Measurements from ENCODE around the gene LOXL1. TPM values are rescaled to one million over a fixed set of nuclear protein-coding genes. Genes with fewer than 3 reads are reported as not detected.

Gene LOXL1
- polyA plus RNA-seq, 1 donor from 2014 or later, result 2.1 TPM

DNA sequence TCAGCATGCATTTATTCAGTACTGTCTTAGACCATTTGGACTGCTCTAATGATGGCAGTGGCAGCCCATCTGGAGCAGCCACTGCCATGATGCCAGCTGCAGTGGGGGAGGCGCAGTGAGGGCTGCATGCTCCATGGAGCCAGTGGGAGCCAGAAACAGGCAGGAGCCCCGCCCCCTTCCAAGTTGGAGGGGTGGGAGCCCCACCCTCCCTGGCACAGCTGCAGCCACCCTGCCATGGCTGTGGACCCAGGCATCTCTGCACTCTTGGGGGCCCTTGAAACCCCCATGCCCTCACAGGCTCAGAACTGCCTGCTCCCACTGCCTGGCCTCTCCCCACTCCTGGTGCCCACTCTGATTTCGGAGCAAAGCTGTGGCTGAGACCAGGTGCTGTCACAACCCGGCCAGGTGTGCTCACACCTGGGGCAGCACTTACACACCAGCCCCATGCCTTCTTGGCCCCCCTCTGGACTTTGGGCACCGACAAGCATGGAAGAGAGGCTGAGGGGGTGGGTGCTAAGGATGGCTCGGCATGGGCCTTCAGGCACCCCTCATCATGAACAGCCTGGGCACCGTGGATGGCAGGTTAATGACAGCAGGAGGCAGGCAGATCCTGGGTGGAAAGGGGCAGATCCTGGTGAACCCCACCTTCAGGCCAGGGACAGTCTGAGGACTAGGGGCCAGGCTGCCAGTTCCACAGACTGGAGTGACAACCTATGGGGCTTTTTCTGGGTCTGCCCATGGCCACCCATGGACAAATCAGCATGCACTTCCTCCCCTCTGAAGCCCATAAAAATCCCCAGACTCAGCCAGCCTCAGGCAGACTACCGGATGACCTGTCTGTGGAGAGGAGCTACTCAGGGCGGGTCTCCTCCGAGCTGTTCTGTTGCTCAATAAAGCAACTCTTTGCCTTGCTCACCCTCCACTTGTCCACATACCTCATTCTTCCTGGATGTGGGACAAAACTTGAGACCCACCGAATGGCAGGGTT lies 34.6 kb upstream of the LOXL1 start (continued):
- no peak for TF ChIP-seq MXI1 (conservative IDR thresholded peaks at IDR 0.05; ENCODE audit: poor library complexity, severe bottlenecking)

DNA sequence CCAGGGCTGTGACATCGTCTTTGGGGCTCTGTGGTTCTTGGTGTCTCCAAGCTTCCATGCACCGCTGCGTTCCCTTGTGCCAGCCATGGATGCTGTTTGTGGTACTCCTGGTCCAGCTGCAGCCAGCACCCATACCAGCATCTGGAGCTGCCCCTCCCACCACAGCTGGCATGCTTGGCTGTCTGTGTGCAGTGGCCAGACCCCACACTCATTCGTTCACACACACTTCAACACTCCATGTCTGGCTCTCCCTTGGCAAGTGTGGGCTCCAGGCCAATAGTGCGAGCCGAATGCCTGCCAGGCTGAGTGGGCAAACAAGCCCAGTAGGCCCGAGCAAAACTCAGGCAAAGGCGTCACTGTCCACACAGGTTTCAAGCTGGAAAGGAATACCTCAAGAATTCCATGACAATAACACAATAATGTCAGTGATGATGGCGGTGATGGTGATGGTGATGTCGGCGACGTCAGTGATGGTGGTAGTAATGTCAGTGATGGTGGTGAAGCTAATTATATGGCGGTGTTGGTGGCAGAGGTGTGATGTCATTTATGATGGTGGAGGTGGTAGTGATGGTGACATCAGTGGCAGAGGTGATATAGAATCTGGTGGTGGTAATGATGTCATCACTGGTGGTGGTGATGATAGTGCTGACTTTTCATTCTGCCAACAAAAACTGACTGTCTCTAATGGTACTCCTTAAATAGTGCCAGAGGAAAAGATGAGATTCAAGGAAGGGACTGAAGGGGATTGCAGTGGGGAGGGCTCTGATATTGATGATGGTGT lies 33.6 kb upstream of the LOXL1 start:
- no peak for TF ChIP-seq EP300 (conservative IDR thresholded peaks at IDR 0.05; ENCODE audit: poor library complexity, severe bottlenecking)
- no peak for TF ChIP-seq TAF1 (IDR thresholded peaks at IDR 0.05; ENCODE audit: low read depth)
- TF ChIP-seq SMC3 (conservative IDR thresholded peaks at IDR 0.05; ENCODE audit: poor library complexity), result no peak
- TF ChIP-seq, protein P1, sequence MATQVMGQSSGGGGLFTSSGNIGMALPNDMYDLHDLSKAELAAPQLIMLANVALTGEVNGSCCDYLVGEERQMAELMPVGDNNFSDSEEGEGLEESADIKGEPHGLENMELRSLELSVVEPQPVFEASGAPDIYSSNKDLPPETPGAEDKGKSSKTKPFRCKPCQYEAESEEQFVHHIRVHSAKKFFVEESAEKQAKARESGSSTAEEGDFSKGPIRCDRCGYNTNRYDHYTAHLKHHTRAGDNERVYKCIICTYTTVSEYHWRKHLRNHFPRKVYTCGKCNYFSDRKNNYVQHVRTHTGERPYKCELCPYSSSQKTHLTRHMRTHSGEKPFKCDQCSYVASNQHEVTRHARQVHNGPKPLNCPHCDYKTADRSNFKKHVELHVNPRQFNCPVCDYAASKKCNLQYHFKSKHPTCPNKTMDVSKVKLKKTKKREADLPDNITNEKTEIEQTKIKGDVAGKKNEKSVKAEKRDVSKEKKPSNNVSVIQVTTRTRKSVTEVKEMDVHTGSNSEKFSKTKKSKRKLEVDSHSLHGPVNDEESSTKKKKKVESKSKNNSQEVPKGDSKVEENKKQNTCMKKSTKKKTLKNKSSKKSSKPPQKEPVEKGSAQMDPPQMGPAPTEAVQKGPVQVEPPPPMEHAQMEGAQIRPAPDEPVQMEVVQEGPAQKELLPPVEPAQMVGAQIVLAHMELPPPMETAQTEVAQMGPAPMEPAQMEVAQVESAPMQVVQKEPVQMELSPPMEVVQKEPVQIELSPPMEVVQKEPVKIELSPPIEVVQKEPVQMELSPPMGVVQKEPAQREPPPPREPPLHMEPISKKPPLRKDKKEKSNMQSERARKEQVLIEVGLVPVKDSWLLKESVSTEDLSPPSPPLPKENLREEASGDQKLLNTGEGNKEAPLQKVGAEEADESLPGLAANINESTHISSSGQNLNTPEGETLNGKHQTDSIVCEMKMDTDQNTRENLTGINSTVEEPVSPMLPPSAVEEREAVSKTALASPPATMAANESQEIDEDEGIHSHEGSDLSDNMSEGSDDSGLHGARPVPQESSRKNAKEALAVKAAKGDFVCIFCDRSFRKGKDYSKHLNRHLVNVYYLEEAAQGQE (IDR thresholded peaks at IDR 0.05; ENCODE audit: borderline replicate concordance), result no peak
- TF ChIP-seq, protein P2, sequence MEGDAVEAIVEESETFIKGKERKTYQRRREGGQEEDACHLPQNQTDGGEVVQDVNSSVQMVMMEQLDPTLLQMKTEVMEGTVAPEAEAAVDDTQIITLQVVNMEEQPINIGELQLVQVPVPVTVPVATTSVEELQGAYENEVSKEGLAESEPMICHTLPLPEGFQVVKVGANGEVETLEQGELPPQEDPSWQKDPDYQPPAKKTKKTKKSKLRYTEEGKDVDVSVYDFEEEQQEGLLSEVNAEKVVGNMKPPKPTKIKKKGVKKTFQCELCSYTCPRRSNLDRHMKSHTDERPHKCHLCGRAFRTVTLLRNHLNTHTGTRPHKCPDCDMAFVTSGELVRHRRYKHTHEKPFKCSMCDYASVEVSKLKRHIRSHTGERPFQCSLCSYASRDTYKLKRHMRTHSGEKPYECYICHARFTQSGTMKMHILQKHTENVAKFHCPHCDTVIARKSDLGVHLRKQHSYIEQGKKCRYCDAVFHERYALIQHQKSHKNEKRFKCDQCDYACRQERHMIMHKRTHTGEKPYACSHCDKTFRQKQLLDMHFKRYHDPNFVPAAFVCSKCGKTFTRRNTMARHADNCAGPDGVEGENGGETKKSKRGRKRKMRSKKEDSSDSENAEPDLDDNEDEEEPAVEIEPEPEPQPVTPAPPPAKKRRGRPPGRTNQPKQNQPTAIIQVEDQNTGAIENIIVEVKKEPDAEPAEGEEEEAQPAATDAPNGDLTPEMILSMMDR (IDR thresholded peaks at IDR 0.05; ENCODE audit: poor library complexity, severe bottlenecking), result no peak
- no peaks in the 10 kb centered on the region for H4K20me1 ChIP-seq (ENCODE audit: insufficient read depth)
- H3K9me3 ChIP-seq (ENCODE audit: low read length), result no peaks in the 10 kb centered on the region

DNA sequence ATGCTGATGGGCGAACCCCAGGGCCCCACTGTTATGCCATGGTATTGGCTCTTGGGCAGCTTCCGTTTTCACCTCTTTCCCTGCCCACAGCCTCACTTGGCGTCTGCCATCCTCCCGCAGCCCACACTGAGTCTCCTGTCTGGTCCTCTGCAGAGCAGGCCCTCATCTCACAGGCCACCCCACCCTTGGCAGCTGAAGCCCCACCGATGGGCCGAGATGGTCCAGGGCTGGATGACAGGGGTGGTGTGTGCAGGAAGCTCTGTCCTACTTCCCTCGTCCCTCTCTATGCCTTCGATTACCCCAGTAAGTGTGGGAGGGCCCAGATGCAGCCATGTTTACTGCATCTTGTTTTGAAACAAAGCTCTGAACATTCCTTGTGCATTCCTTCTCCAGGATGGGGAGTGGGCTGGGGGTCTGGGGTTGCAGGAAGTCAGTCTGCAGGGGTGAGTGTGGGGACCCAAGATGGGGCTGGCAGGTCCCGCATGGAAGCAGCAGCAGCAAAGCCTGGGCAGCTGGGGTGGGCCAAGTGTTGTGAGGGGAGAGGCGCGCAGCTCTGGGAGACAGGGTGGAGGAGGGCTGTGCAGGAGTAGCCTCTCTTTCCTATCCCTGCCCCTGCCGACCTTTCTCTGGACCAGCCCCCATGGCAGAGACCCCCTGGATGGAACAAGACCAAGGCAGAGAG lies 32.0 kb upstream of the LOXL1 start:
- Histone ChIP-seq H3K79me2 (replicated peaks; ENCODE audit: insufficient read depth, low read length) (no peaks in the 10 kb centered on the region), H3K36me3 (ENCODE audit: insufficient read depth, low read length) (no peaks in the 10 kb centered on the region), H3K4me3 (ENCODE audit: low read length) (no peak overlapping the region), H3F3A (ENCODE audit: insufficient read depth, low read length, poor library complexity, severe bottlenecking) (no peaks in the 10 kb centered on the region), H3K9ac (ENCODE audit: low read length) (no peak overlapping the region), H4K20me1 (ENCODE audit: insufficient read depth) (no peaks in the 10 kb centered on the region), H3K4me2 (ENCODE audit: low read length) (no peak overlapping the region), H3K9me3 (ENCODE audit: low read length) (no peaks in the 10 kb centered on the region), H3K27ac (ENCODE audit: low read length) (no peak overlapping the region), H3K27me3 (ENCODE audit: insufficient read depth, low read depth, low read length) (no peaks in the 10 kb centered on the region), H3K9me2 (ENCODE audit: insufficient read depth, low read length) (no peaks in the 10 kb centered on the region), H2AFZ (ENCODE audit: low read depth, low read length) (no peak overlapping the region)
- no peak for TF ChIP-seq TAF1 (IDR thresholded peaks at IDR 0.05; ENCODE audit: low read depth)
- TF ChIP-seq, protein P2 (IDR thresholded peaks at IDR 0.05; ENCODE audit: poor library complexity, severe bottlenecking), result no peak

More for the DNA sequence above, 33.6 kb upstream of the LOXL1 start:
- no peaks in the 10 kb centered on the region for H3K27me3 ChIP-seq (ENCODE audit: insufficient read depth, low read depth, low read length)
- no peaks in the 10 kb centered on the region for H3K9me2 ChIP-seq (ENCODE audit: insufficient read depth, low read length)
- no peak overlapping the region for H3K4me3 ChIP-seq (ENCODE audit: low read length)
- H3K9ac ChIP-seq (ENCODE audit: low read length), result no peak overlapping the region
- H3F3A ChIP-seq (ENCODE audit: insufficient read depth, low read length, poor library complexity, severe bottlenecking), result no peaks in the 10 kb centered on the region
- no peak overlapping the region for H3K4me2 ChIP-seq (ENCODE audit: low read length)
- no peak overlapping the region for H3K27ac ChIP-seq (ENCODE audit: low read length)
- no peak overlapping the region for H2AFZ ChIP-seq (ENCODE audit: low read depth, low read length)
- no peaks in the 10 kb centered on the region for H3K36me3 ChIP-seq (ENCODE audit: insufficient read depth, low read length)
- H3K79me2 ChIP-seq (replicated peaks; ENCODE audit: insufficient read depth, low read length), result no peaks in the 10 kb centered on the region
